ENCODE measurements around the gene CDH23. TPM values are rescaled to one million over a fixed set of nuclear protein-coding genes. Genes with fewer than 3 reads are reported as not detected.

Gene CDH23
- total and polyA plus RNA-seq, 10 of the 15 experiments (the other 5 are each of a cell fraction or from before 2014, with no cell fraction given): 0.09 to 0.40 (median 0.15) TPM; not detected in 1

GRCh38 chr10:71606257-71607081 is 209.7 kb downstream of the CDH23 start:
- intact Hi-C loops (cut with micrococcal nuclease; ENCODE audit: unreplicated experiment): no loop called here
- WGBS (ENCODE audit: insufficient coverage, insufficient replicate concordance, low lambda C conversion rate, missing lambda C conversion rate): 34% methylated on average over 9 of the region's 9 CpGs
- in situ Hi-C loops (cut with MboI): no loop called here
- no peaks in the 10 kb centered on the region for H3K79me2 ChIP-seq (ENCODE audit: control insufficient read depth, insufficient read depth, low read length)
- no peak overlapping the region for H3K4me3 ChIP-seq
- no peak overlapping the region for H3K9ac ChIP-seq (ENCODE audit: control insufficient read depth, insufficient read depth, low read length)
- ATAC-seq: no peak
- ChIA-PET SMC1A (ENCODE audit: uncharacterized antibody, unreplicated experiment) (no interaction called here), CTCF (interaction anchor here (7.9 kb wide), 1 partner anchor 290 kb away, joined by 64 read pairs; the partner anchor contains the start of gene SLC29A3), POLR2A (no interaction called here), RAD21 (ENCODE audit: unreplicated experiment) (interaction anchor here (1.7 kb wide), 1 partner anchor 288 kb away, joined by 5 read pairs; no protein-coding TSS in a partner anchor)
- no peak for FAIRE-seq
- no peaks in the 10 kb centered on the region for H4K20me1 ChIP-seq (ENCODE audit: control insufficient read depth, insufficient read depth)
- no peak for DNase-seq (ENCODE audit: low read depth, low spot score)
- H2AFZ ChIP-seq (ENCODE audit: control insufficient read depth, low read depth, low read length): no peak overlapping the region
- H3K27me3 ChIP-seq (replicated peaks in 1 of 2; ENCODE audit: control insufficient read depth in 2 of 2, insufficient read depth in 2 of 2, low read length in 1 of 2): no peaks in the 10 kb centered on the region; a peak in 2 of 4 replicates
- no TSS peak for BruUV-seq (replicated peaks)
- no peaks in the 10 kb centered on the region for H3K4me1 ChIP-seq (ENCODE audit: control insufficient read depth, insufficient read depth, low read length)
- no peak overlapping the region for H3K4me2 ChIP-seq (ENCODE audit: control insufficient read depth, insufficient read depth)
- H3K36me3 ChIP-seq (ENCODE audit: control insufficient read depth in 2 of 2, insufficient read depth in 2 of 2, low read length in 1 of 2): no peaks in the 10 kb centered on the region
- no peak overlapping the region for H3K27ac ChIP-seq (ENCODE audit: control insufficient read depth, insufficient read depth)
- TF ChIP-seq KLF5 (IDR thresholded peaks at IDR 0.05; ENCODE audit: partially characterized antibody): no peak
- H3K9me3 ChIP-seq (replicated peaks; ENCODE audit: control insufficient read depth, insufficient read depth, low read length): no peaks in the 10 kb centered on the region

DNA sequence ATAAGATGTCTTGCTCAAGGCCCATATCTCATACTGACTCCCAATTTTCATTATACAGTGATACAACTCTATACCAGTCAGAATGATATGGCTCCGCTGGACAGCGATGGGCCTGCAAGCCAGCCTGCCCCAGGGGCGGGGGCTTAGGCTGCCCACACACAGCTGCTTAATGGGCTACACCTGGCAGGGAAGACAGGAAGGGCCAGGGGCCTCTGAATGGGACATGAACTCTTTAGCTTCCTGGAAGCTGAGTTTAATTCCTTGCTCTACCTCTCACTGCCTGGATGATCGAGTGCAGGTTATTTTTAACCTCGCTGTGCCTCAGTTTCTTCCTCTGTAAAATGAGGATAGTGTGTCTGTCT is 210.3 kb downstream of the CDH23 start:
- CTCF ChIA-PET: interaction anchor here (1.2 to 7.9 kb wide), 4 partner anchors 11 to 290 kb away, joined by 3 to 64 read pairs (median 4); partner anchors contain the start of gene SLC29A3
- DNase-seq (ENCODE audit: low read depth, low spot score): no peak
- Histone ChIP-seq H3K4me3 (no peak overlapping the region), H3K36me3 (ENCODE audit: control insufficient read depth in 2 of 2, insufficient read depth in 2 of 2, low read length in 1 of 2) (no peaks in the 10 kb centered on the region), H4K20me1 (ENCODE audit: control insufficient read depth, insufficient read depth) (no peaks in the 10 kb centered on the region), H3K27ac (ENCODE audit: control insufficient read depth, insufficient read depth) (no peak overlapping the region), H3K27me3 (replicated peaks in 1 of 2; ENCODE audit: control insufficient read depth in 2 of 2, insufficient read depth in 2 of 2, low read length in 1 of 2) (no peaks in the 10 kb centered on the region; a peak in 2 of 4 replicates), H3K4me2 (ENCODE audit: control insufficient read depth, insufficient read depth) (no peak overlapping the region), H3K4me1 (ENCODE audit: control insufficient read depth, insufficient read depth, low read length) (no peaks in the 10 kb centered on the region), H2AFZ (ENCODE audit: control insufficient read depth, low read depth, low read length) (no peak overlapping the region), H3K9me3 (replicated peaks; ENCODE audit: control insufficient read depth, insufficient read depth, low read length) (no peaks in the 10 kb centered on the region), H3K9ac (ENCODE audit: control insufficient read depth, insufficient read depth, low read length) (no peak overlapping the region), H3K79me2 (ENCODE audit: control insufficient read depth, insufficient read depth, low read length) (no peaks in the 10 kb centered on the region)
- POLR2A ChIA-PET: no interaction called here
- ATAC-seq: no peak
- intact Hi-C loops (cut with micrococcal nuclease; ENCODE audit: unreplicated experiment) (no loop called here), in situ Hi-C loops (cut with MboI) (no loop called here)
- RAD21 ChIA-PET (ENCODE audit: unreplicated experiment): interaction anchor here (1.1 to 1.7 kb wide), 2 partner anchors 99 to 289 kb away, joined by 3 to 5 read pairs; no protein-coding TSS in a partner anchor
- FAIRE-seq: no peak
- BruUV-seq (replicated peaks): no TSS peak
- WGBS (ENCODE audit: insufficient coverage, insufficient replicate concordance, low lambda C conversion rate, missing lambda C conversion rate): 0% methylated on average over 5 of the region's 5 CpGs
- SMC1A ChIA-PET (ENCODE audit: uncharacterized antibody, unreplicated experiment): interaction anchor here (1.2 kb wide), 1 partner anchor 222 kb away, joined by 3 read pairs; no protein-coding TSS in a partner anchor
- TF ChIP-seq, protein P1, sequence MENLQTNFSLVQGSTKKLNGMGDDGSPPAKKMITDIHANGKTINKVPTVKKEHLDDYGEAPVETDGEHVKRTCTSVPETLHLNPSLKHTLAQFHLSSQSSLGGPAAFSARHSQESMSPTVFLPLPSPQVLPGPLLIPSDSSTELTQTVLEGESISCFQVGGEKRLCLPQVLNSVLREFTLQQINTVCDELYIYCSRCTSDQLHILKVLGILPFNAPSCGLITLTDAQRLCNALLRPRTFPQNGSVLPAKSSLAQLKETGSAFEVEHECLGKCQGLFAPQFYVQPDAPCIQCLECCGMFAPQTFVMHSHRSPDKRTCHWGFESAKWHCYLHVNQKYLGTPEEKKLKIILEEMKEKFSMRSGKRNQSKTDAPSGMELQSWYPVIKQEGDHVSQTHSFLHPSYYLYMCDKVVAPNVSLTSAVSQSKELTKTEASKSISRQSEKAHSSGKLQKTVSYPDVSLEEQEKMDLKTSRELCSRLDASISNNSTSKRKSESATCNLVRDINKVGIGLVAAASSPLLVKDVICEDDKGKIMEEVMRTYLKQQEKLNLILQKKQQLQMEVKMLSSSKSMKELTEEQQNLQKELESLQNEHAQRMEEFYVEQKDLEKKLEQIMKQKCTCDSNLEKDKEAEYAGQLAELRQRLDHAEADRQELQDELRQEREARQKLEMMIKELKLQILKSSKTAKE (IDR thresholded peaks at IDR 0.05; ENCODE audit: low read depth, poor library complexity, severe bottlenecking): no peak
- TF ChIP-seq NFYB (IDR thresholded peaks at IDR 0.05; ENCODE audit: insufficient read depth, low read depth, low read length) (no peak), SIN3A (IDR thresholded peaks at IDR 0.05; ENCODE audit: low read depth, low read length) (no peak), CBX5 (IDR thresholded peaks at IDR 0.05; ENCODE audit: low read depth) (no peak), IKZF2 (IDR thresholded peaks at IDR 0.05) (no peak), IKZF1 (conservative IDR thresholded peaks at IDR 0.05) (no peak), NFIC (IDR thresholded peaks at IDR 0.05; ENCODE audit: low read depth, low read length) (no peak)
- TF ChIP-seq, protein P2, sequence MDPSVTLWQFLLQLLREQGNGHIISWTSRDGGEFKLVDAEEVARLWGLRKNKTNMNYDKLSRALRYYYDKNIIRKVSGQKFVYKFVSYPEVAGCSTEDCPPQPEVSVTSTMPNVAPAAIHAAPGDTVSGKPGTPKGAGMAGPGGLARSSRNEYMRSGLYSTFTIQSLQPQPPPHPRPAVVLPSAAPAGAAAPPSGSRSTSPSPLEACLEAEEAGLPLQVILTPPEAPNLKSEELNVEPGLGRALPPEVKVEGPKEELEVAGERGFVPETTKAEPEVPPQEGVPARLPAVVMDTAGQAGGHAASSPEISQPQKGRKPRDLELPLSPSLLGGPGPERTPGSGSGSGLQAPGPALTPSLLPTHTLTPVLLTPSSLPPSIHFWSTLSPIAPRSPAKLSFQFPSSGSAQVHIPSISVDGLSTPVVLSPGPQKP (IDR thresholded peaks at IDR 0.05; ENCODE audit: low read depth, low read length): no peak
- TF ChIP-seq, protein P3, sequence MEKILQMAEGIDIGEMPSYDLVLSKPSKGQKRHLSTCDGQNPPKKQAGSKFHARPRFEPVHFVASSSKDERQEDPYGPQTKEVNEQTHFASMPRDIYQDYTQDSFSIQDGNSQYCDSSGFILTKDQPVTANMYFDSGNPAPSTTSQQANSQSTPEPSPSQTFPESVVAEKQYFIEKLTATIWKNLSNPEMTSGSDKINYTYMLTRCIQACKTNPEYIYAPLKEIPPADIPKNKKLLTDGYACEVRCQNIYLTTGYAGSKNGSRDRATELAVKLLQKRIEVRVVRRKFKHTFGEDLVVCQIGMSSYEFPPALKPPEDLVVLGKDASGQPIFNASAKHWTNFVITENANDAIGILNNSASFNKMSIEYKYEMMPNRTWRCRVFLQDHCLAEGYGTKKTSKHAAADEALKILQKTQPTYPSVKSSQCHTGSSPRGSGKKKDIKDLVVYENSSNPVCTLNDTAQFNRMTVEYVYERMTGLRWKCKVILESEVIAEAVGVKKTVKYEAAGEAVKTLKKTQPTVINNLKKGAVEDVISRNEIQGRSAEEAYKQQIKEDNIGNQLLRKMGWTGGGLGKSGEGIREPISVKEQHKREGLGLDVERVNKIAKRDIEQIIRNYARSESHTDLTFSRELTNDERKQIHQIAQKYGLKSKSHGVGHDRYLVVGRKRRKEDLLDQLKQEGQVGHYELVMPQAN (conservative IDR thresholded peaks at IDR 0.05): no peak

Data from GM12878 (cell line).